ENCODE measurements around the gene CDK5R1. TPM values are rescaled to one million over a fixed set of nuclear protein-coding genes. Genes with fewer than 3 reads are reported as not detected.
"Not testable (repeated sequence)": the region's sequence is repeated elsewhere in the genome, so short reads cannot be mapped to it uniquely, and the experiment has no call there.

Gene CDK5R1
- total RNA-seq, 2 experiments from 2014 or later, result 8.1 to 8.4 TPM

- DNase-seq (no peak), ATAC-seq (ENCODE audit: low read depth) (no peak)
- Mint-ChIP-seq H3K4me1 (peaks cover 64% of the 10 kb centered on the region), H3K27ac (peak overlapping the region; percentile 67), H3K36me3 (peaks cover 5% of the 10 kb centered on the region), H3K27me3 (no peaks in the 10 kb centered on the region), H3K9me3 (no peaks in the 10 kb centered on the region), H3K4me3 (peak overlapping the region; percentile 25)
- POLR2A ChIA-PET, result interaction anchor here (1.0 to 5.5 kb wide), 9 partner anchors 8 to 35 kb away, joined by 3 to 60 read pairs (median 5); partner anchors contain the start of gene CDK5R1
These were observed 31.2 kb downstream of the CDK5R1 start for GRCh38 chr17:32517982-32518381.

DNA sequence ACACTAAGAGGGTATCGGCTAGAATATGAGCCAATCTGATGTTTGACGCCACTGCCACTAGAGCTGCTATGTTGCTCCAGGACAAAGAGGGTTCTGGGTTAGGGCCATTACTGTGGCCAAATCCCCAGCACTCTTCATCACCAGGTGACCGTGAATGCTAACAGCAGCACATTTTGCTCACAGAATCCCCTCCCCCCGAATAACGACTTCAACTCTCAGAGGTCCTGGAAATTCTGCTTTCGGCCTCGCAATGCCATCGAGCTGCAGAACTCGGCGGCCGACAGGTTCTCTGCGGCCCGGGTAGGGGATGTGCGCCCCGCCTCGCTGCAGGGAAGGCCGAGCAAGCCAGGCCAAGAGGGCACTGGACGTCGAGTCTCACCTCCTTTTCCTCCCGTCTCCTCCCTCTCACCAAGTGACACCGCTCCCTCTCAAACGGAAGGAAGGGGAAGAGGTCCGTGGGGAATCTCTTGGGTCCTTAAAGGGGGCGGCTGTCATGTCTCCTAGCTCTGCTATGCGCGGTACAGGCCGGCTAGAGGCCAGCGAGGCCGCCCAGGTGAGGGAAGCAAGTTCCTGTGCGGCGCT lies 31.9 kb downstream of the CDK5R1 start:
- Mint-ChIP-seq H3K9me3 (no peaks in the 10 kb centered on the region), H3K4me1 (peaks cover 68% of the 10 kb centered on the region), H3K27ac (peak overlapping the region; percentile 49), H3K4me3 (peak overlapping the region; percentile 54), H3K36me3 (peaks cover 5% of the 10 kb centered on the region), H3K27me3 (no peaks in the 10 kb centered on the region)
- POLR2A ChIA-PET, result interaction anchor here (1.0 to 5.5 kb wide), 5 partner anchors 15 to 31 kb away, joined by 3 to 60 read pairs (median 16); partner anchors contain the start of gene CDK5R1
- ATAC-seq (ENCODE audit: low read depth) (no peak), DNase-seq (no peak)

- Mint-ChIP-seq H3K27me3 (no peaks in the 10 kb centered on the region), H3K9me3 (no peaks in the 10 kb centered on the region), H3K27ac (peak overlapping the region; percentile 87), H3K4me3 (peak overlapping the region; percentile 81), H3K4me1 (peaks cover 73% of the 10 kb centered on the region), H3K36me3 (peaks cover 5% of the 10 kb centered on the region)
- DNase-seq, result peak; percentile 65
- POLR2A ChIA-PET, result interaction anchor here (0.7 to 5.5 kb wide), 5 partner anchors 16 to 34 kb away, joined by 4 to 60 read pairs (median 14); partner anchors contain the start of gene CDK5R1
- ATAC-seq (ENCODE audit: low read depth), result peak; percentile 9
These were observed 32.7 kb downstream of the CDK5R1 start for GRCh38 chr17:32519228-32520103.

DNA sequence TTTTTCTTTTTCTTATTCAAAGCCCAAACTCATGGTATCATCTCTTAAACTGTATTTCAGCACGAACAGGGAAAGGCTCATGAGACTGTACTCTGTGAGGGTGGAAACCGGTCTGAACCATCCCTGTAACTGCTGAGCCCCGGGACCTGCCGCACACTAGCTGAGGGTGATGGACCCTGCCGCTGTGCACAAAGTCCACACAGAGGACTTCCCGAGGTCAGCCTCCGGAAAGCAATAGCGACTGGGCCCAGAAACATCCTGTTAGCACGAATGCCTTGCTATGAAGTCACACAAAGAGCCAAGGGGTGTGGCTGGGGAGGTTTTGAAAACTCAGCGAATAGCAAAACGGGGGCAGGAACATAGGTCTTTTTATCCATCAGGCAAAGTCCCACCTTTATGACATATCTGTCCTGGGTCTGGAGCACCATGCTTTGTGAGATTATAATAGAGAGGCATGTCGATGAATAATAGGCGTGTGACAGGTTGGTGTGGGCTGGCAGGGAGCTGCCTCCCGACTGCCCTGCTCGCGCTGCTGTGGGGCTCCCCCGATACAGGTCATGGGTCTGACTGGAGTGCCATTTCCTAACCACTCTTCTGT lies 33.4 kb downstream of the CDK5R1 start:
- peaks cover 74% of the 10 kb centered on the region for H3K4me1 Mint-ChIP-seq
- peak; percentile 62 for DNase-seq
- H3K36me3 Mint-ChIP-seq, result peaks cover 5% of the 10 kb centered on the region
- peak overlapping the region; percentile 81 for H3K4me3 Mint-ChIP-seq
- H3K9me3 Mint-ChIP-seq, result no peaks in the 10 kb centered on the region
- peak overlapping the region; percentile 87 for H3K27ac Mint-ChIP-seq
- H3K27me3 Mint-ChIP-seq, result no peaks in the 10 kb centered on the region
- ATAC-seq (ENCODE audit: low read depth), result peak; percentile 61
- POLR2A ChIA-PET, result interaction anchor here (0.6 to 5.5 kb wide), 5 partner anchors 16 to 41 kb away, joined by 3 to 60 read pairs (median 14); partner anchors contain the start of gene CDK5R1

- H3K27ac Mint-ChIP-seq, result peak overlapping the region; percentile 87
- DNase-seq, result no peak
- no peaks in the 10 kb centered on the region for H3K9me3 Mint-ChIP-seq
- POLR2A ChIA-PET, result interaction anchor here (0.6 to 5.5 kb wide), 5 partner anchors 17 to 40 kb away, joined by 3 to 60 read pairs (median 14); partner anchors contain the start of gene CDK5R1
- H3K36me3 Mint-ChIP-seq, result peaks cover 5% of the 10 kb centered on the region
- H3K4me3 Mint-ChIP-seq, result peak overlapping the region; percentile 81
- peaks cover 68% of the 10 kb centered on the region for H3K4me1 Mint-ChIP-seq
- H3K27me3 Mint-ChIP-seq, result no peaks in the 10 kb centered on the region
- no peak for ATAC-seq (ENCODE audit: low read depth)
These were observed 34.1 kb downstream of the CDK5R1 start for GRCh38 chr17:32520737-32521404.

DNA sequence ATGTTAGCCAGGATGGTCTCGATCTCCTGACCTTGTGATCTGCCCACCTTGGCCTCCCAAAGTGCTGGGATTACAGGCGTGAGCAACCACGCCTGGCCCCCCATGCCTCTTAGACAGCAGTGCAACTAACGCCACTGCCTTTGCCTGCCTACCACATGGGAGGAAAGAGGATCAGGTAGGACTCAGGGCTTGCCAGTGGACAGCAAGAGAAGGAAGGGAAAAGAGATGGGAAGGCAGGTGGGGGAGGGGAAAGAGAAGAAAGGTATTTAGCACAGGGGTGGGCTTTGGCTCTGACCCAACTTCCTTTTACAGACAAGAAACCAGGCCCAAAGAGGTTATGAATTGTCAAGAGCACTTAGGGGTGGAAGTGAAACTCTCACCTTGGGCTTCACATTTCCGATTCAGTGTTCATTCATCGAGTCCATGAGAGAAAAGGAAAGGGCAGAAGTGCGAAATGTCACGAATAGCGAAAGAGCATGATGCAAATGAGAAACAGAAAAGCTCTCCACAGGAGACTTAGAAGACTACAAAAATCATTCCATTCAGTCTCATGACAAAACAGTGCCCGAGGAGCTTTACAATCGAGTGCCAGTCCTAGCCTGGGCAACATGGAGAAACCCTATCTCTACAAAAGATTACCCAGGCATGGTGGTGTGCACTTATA lies 36.4 kb downstream of the CDK5R1 start:
- Mint-ChIP-seq H3K4me1 (peaks cover 67% of the 10 kb centered on the region), H3K9me3 (no peaks in the 10 kb centered on the region), H3K4me3 (peak overlapping the region; percentile 56), H3K36me3 (peaks cover 5% of the 10 kb centered on the region), H3K27me3 (no peaks in the 10 kb centered on the region), H3K27ac (peak overlapping the region; percentile 91)
- ATAC-seq (ENCODE audit: low read depth) (peak; percentile 56), DNase-seq (no peak)
- POLR2A ChIA-PET, result interaction anchor here (0.6 to 2.4 kb wide), 5 partner anchors 10 to 172 kb away, joined by 3 to 25 read pairs (median 6); partner anchors contain the start of gene CDK5R1

DNA sequence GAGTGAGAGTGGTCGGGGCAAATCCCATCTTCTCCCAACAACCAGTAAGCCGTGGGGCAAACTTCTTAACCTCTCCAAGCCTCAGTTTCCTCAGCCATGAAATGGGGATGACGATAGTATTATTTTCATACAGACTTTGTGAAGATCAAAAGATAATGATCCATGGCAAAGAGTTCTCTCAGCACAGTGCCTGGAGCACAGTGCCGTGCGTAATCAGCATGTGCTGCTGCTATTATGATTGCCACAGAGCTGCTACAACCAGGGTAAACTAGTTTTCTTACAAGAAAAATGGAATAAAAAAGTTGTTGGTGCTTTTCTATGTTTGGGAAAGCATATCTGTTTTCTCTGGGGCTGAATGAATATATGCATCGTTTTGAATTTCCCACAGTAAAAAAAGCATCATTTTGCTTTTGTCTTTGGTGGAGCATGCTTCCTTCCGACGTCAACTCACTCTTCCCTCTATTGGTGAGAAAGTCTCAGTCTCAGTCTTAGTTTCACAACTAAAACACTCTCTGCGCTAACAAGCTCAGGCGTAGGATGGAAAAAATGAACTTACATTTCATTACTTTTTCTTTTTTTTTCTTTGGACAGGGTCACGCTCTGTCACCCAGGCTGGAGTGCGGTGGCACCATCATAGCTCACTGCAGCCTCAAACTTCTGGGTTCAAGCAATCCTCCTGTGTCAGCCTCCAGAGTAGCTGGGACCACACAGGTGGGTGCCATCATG lies 37.2 kb downstream of the CDK5R1 start:
- H3K36me3 Mint-ChIP-seq, result peaks cover 5% of the 10 kb centered on the region
- no peak for ATAC-seq (ENCODE audit: low read depth)
- peak overlapping the region; percentile 56 for H3K4me3 Mint-ChIP-seq
- DNase-seq, result no peak
- peaks cover 72% of the 10 kb centered on the region for H3K4me1 Mint-ChIP-seq
- no peaks in the 10 kb centered on the region for H3K9me3 Mint-ChIP-seq
- POLR2A ChIA-PET, result interaction anchor here (0.7 to 2.4 kb wide), 7 partner anchors 10 to 235 kb away, joined by 3 to 25 read pairs (median 6); partner anchors contain the start of genes CDK5R1 and PSMD11
- no peaks in the 10 kb centered on the region for H3K27me3 Mint-ChIP-seq
- H3K27ac Mint-ChIP-seq, result peak overlapping the region; percentile 91

- POLR2A ChIA-PET, result interaction anchor here (0.7 to 2.4 kb wide), 7 partner anchors 9 to 236 kb away, joined by 3 to 25 read pairs (median 6); partner anchors contain the start of genes CDK5R1 and PSMD11
- ATAC-seq (ENCODE audit: low read depth); H3K27ac Mint-ChIP-seq; DNase-seq; H3K4me3 Mint-ChIP-seq; H3K27me3 Mint-ChIP-seq; H3K36me3 Mint-ChIP-seq; H3K9me3 Mint-ChIP-seq: not testable (repeated sequence)
- peaks cover 74% of the 10 kb centered on the region for H3K4me1 Mint-ChIP-seq
These were observed 37.7 kb downstream of the CDK5R1 start for GRCh38 chr17:32524553-32524880.

DNA sequence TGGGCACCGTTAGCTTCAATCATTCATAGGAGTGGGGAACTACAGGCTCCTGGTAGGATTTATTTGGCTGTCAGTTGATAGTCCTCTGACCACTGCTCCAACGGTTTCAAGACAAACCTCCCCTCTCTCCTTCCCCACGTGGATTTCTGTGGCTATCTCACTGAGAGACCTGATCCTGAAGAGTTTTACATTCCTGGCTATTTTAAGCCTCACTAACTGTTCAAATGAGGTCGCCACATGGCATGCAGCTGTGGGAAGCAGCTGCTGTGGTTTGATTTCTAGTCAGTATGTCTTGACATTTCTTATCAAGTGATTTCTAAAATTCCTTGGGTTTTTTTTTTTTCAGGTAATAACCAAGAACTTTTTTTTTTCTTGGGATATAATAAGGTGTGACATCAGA lies 38.3 kb downstream of the CDK5R1 start:
- H3K27ac Mint-ChIP-seq, result no peak overlapping the region
- no peak overlapping the region for H3K4me3 Mint-ChIP-seq

GRCh38 chr17:32527146-32527545 lies 40.4 kb downstream of the CDK5R1 start:
- ATAC-seq (ENCODE audit: low read depth), result no peak
- H3K27me3 Mint-ChIP-seq, result no peaks in the 10 kb centered on the region
- H3K4me1 Mint-ChIP-seq, result peaks cover 54% of the 10 kb centered on the region
- no peaks in the 10 kb centered on the region for H3K9me3 Mint-ChIP-seq
- POLR2A ChIA-PET, result interaction anchor here (0.7 to 2.0 kb wide), 5 partner anchors 10 to 42 kb away, joined by 3 to 7 read pairs (median 4); partner anchors contain the start of gene CDK5R1
- peaks cover 4% of the 10 kb centered on the region for H3K36me3 Mint-ChIP-seq
- no peak overlapping the region for H3K4me3 Mint-ChIP-seq
- no peak for DNase-seq
- no peak overlapping the region for H3K27ac Mint-ChIP-seq

More for the DNA sequence above, 38.3 kb downstream of the CDK5R1 start:
- POLR2A ChIA-PET, result interaction anchor here (0.7 to 2.4 kb wide), 5 partner anchors 26 to 236 kb away, joined by 3 to 25 read pairs (median 6); partner anchors contain the start of genes CDK5R1 and PSMD11
- H3K36me3 Mint-ChIP-seq, result peaks cover 5% of the 10 kb centered on the region
- no peaks in the 10 kb centered on the region for H3K9me3 Mint-ChIP-seq
- no peak for DNase-seq
- no peak for ATAC-seq (ENCODE audit: low read depth)
- H3K4me1 Mint-ChIP-seq, result peaks cover 69% of the 10 kb centered on the region
- H3K27me3 Mint-ChIP-seq, result no peaks in the 10 kb centered on the region

DNA sequence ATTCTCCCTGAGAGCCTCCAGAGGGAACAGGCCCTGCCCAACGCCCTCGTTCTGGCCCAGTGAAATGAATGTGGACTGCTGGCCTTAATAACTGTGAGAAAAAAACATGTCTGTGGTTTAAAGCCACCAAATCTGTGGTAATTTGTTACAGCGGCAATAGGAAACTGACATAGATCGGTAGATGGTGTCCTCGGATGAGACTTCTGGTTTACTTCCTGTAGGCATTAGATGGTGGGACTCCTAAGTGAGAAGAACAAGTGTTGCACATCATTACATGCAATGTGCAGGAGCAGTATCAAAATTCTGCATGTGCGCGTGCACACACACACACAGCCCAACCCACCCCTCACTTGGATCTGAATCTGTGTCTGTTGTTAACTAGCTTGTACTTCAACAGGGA lies 42.0 kb downstream of the CDK5R1 start:
- Mint-ChIP-seq H3K27me3 (no peaks in the 10 kb centered on the region), H3K36me3 (peaks cover 4% of the 10 kb centered on the region), H3K4me1 (peaks cover 42% of the 10 kb centered on the region), H3K27ac (peak overlapping the region; percentile 47), H3K4me3 (no peak overlapping the region), H3K9me3 (no peaks in the 10 kb centered on the region)
- POLR2A ChIA-PET, result interaction anchor here (1.0 to 2.0 kb wide), 2 partner anchors 39 to 42 kb away, joined by 4 to 7 read pairs; partner anchors contain the start of gene CDK5R1
- peak; percentile 46 for ATAC-seq (ENCODE audit: low read depth)
- DNase-seq, result no peak

Data from activated naive CD8-positive, alpha-beta T cell treated with anti-CD3 and anti-CD28 coated beads, Interleukin-2, amount 10 ng/mL, durations not matched to agents 7 days and 5 days (primary cell).